ENCODE results near the gene CLBA1.

CLBA1 gene

GRCh38 chr14:104996483-104996882 is 10.9 kb downstream of the CLBA1 start:
- no peak for FAIRE-seq

GRCh38 chr14:104998801-104999200 is 13.2 kb downstream of the CLBA1 start:
- DNase-seq (ENCODE audit: insufficient read length, low spot score) (no peak), FAIRE-seq (no peak)

More at GRCh38 chr14:104996483-104996882, 10.9 kb downstream of the CLBA1 start:
- no peak for DNase-seq (ENCODE audit: insufficient read length, low spot score)

DNA sequence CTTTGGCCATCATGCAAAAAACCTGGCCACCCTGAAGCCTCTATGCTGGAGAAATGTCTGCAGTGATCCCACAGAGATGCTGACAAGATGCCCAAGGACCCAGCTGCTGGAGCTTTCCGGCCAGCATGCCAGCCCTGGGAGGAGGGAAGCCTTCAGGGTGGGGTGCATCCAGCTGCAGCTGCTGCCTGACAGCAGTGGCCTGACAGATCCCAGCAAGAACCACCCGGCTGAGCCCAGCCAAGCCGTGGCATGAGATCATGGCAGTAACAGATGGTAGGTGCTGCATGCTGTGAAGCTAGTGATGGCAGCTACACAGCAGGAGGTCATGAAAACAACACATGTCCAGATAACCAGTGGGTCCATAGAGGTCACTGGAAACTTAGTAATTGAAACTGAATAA is 13.8 kb downstream of the CLBA1 start:
- FAIRE-seq: no peak

DNA sequence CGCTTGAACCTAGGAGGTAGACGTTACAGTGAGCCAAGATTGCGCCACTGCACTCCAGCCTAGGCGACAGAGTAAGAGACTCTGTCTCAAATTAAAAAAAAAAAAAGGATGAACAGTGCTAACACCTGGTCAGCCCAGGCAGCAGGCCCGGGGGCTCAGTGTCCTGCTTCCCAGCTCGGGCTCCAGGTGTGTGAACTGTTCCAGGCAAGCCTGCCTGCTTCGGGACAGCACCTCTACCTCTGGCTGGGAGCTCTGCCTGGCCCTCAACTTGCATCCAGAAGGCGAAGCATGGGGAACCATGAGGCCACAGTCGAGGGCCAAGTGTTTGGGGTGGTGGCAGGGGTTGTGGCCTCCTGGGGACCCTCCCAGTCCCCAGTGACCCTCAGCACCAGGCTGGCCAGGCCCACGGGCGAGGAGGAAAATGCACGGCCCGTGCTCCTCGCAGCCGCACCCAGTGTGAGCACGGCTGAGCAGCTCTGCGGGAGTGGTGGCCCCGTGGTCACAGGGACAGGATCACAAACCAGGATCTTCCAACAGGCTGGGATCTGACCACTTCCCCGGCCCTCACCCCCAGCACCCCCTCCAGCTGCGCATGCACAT is 19.8 kb downstream of the CLBA1 start:
- no peak for DNase-seq (ENCODE audit: insufficient read length, low spot score)
- no peak for FAIRE-seq

More for the DNA sequence above, 13.8 kb downstream of the CLBA1 start:
- no peak for DNase-seq (ENCODE audit: insufficient read length, low spot score)

- no peak for FAIRE-seq
Observed at GRCh38 chr14:105005929-105006830, 20.6 kb downstream of the CLBA1 start.

DNA sequence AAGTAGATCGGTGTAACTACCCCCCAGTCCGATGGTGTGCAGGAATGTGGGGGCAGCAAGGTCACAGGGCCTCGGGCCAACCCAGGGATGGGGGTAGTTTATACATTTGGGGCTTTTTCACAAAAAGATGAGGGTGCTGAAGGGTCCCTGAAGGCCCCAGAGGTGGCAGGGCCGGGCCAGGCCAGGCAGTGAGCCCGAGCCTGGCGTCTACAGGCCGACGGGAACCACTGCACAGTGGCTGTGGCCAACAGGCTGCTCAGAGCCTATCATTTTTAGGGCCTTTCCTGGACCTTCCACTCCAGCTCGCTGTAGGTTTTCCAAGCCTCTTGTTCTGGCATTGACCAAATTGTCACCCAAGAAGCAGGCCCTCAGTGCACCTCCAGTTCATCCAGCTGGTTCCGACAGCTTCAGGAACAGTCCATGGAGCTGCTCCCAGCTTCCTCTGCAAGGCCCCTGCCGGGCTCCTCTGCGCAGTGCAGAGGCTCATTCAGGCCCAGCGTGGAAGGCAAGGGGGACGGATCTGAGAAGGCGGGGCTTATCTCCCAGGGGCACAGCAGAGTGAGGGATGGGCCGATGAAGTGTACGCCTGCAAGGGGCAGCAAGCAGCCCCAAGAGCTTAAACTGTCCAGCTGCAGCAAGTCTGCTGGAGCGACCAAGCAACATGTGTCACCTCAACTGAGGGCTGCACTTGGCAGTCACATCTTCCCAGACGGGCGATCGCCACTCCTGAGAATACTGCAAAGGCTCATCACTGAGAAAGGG is 21.4 kb downstream of the CLBA1 start:
- FAIRE-seq (no peak), DNase-seq (ENCODE audit: insufficient read length, low spot score) (no peak)

More at GRCh38 chr14:105005929-105006830, 20.6 kb downstream of the CLBA1 start:
- DNase-seq (ENCODE audit: insufficient read length, low spot score): no peak

- no peak for DNase-seq (ENCODE audit: insufficient read length, low spot score)
Observed at GRCh38 chr14:105007593-105008264, 22.1 kb downstream of the CLBA1 start.

DNA sequence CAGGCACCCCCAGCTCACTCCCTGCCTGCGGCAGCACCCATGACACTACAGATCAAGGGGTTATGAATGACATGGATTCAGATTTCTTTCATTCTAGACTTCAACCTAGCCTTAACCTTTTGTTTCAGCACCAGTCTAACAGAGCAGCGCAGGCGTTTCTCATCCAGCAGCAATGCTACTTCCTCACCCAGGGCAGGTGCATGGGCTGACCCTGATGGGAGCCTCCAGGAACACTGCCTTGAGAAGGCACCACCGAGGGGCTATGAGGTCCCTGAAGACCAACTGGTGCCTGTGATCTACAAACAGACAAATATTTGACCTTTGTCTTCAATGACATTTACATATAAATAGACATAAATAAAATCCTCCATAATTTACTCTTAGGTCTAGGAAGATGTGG is 24.5 kb downstream of the CLBA1 start:
- FAIRE-seq (no peak), DNase-seq (ENCODE audit: insufficient read length, low spot score) (no peak)

More at GRCh38 chr14:105007593-105008264, 22.1 kb downstream of the CLBA1 start:
- no peak for FAIRE-seq

GRCh38 chr14:105010891-105011291 is 25.3 kb downstream of the CLBA1 start:
- DNase-seq (ENCODE audit: insufficient read length, low spot score): no peak
- FAIRE-seq: no peak

GRCh38 chr14:105011312-105011990 is 25.9 kb downstream of the CLBA1 start:
- FAIRE-seq (no peak), DNase-seq (ENCODE audit: insufficient read length, low spot score) (no peak)

DNA sequence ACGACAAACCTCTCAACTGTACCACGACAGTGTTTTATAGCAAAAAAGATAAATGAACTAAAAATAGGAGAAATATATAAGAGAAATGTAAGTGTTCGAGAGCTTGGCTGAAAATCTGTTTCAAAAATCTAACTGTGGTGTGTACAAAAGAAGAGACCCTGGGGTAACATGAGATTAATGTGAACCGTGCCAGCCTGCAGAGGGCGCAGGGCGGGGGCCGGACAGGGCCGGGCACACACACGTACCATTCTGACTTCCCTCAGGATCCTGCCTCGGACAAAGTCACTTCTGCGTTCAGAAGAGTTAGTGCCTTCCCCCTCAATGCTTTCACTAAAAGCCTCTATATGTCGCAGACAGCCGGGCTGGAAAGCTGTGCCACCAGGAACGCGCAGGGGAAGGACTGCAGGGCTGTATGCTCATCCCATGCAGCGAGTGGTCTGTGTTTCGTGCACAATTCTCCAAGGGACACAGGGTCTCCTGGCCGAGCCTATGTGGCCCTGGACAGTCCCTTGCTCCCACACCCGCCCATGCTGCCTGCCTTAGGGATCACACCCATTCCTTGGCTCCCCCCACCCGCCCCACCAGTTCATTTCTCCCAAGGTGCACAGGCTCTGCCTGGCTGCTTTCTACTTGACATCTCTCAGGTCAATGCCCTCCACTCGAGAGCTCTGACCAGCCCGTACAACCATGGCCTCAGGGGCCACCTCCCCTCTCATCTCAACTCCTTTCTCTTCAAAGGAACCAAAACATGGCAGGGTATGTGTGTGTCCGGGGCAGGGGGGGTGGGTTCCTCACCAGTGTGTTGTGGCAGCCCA is 26.8 kb downstream of the CLBA1 start:
- DNase-seq (ENCODE audit: insufficient read length, low spot score) (no peak), FAIRE-seq (no peak)

DNA sequence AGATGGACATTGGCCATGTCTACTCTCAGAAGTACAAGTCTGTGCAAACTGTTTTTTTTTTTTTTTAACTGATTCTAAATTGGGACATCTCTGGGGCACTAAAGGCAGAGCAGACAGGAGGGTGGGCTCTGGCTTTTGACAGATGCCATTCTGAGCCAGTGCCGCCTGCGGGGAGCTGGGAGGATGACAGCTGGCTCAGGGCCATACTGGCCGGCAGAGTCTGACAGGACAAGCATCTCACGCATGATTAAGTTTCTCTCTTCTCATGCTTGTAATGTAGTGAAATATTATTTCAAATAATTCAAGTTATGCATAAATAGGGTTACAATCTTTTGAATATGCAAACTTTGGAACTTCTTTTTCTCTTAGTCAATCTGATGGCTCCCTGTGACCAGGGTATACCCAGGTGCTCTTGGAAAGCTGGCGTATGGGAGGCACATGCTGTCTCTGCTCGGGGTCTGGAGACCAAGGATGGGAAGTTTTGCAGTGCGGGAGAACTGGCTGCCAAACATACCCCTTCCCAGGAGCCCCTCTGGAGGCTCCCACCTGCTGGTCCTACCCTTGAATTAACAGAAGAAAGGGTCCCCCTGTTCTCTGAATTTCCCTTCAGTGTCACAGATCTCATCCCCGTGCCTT is 27.7 kb downstream of the CLBA1 start:
- FAIRE-seq: no peak
- DNase-seq (ENCODE audit: insufficient read length, low spot score): no peak

GRCh38 chr14:105014032-105014431 is 28.4 kb downstream of the CLBA1 start:
- FAIRE-seq (no peak), DNase-seq (ENCODE audit: insufficient read length, low spot score) (no peak)

DNA sequence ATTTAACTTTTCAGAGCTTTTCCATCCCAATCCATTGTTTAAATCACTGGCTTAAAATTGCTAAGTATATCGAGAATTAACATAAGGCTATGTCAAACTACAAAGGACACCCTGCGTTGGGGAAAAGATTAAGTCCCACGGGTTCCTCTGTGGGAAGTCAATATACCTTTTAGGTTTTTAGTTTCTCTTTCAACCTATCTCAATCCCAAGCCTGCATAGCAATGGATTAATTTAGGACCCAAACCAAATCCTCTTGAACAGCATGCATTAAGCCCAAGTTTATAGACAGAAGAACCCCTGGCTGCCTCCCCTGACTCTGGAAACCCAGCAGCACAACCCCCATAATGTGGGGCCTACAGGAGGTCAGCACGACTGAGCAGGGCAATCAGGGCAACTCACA is 29.0 kb downstream of the CLBA1 start:
- DNase-seq (ENCODE audit: insufficient read length, low spot score): no peak
- FAIRE-seq: no peak

DNA sequence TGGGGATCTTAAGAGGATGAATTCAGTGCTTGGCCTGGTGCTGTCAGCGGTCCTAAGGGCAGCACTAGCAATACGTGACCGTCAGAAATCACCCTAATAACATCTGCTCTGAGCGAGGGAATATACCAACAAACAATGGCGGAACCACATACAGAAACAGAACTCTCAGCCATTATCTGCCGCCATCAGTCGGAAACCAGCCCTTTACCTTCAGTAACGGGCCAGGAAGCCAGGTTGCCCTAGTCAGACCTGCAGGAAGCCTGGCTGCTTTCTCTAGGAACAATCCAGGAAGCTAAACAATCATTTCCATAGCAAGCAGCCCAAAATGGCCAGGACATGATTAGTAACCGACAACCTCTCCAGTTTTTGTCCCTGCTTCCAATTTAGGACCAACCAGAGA is 29.7 kb downstream of the CLBA1 start:
- FAIRE-seq (no peak), DNase-seq (ENCODE audit: insufficient read length, low spot score) (no peak)

DNA sequence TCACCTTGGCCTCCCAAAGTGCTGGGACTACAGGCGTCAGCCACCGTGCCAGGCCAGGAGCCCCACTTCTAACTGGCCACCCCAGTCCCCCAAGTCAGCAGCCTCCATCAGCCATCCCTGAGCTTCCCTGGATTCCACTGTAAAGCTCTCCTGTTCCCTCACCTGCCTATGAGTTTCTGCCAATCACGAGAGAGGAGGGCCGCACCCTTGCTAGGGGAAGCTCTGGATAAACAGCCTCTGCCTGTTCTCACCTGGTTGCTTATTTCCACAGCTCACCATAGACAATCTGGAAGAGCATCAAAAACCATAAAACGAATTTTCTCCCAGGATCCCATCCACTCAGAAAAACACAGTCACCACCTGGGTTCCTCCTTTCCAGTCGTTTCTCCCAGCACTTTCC is 30.3 kb downstream of the CLBA1 start:
- DNase-seq (ENCODE audit: insufficient read length, low spot score): no peak
- FAIRE-seq: no peak

DNA sequence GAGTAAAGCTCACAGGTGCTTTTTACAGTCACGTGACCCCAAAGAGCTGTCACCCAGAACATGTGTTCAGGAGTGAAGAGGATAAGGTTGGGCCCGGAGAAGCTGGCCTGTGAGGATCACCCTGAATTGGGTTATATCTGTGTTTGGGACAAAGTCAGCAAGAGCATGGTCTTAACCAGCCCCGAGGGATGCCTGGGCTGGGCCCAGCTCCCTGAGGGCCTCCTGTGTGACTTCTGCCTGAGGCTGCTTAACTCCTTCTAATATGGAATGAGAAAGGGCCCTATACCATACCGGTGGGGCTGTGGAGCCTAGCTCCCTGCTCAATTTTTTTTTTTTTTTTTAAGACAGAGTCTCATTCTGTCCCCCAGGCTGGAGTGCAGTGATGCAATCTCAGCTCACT is 32.8 kb downstream of the CLBA1 start:
- DNase-seq (ENCODE audit: insufficient read length, low spot score) (no peak), FAIRE-seq (no peak)

DNA sequence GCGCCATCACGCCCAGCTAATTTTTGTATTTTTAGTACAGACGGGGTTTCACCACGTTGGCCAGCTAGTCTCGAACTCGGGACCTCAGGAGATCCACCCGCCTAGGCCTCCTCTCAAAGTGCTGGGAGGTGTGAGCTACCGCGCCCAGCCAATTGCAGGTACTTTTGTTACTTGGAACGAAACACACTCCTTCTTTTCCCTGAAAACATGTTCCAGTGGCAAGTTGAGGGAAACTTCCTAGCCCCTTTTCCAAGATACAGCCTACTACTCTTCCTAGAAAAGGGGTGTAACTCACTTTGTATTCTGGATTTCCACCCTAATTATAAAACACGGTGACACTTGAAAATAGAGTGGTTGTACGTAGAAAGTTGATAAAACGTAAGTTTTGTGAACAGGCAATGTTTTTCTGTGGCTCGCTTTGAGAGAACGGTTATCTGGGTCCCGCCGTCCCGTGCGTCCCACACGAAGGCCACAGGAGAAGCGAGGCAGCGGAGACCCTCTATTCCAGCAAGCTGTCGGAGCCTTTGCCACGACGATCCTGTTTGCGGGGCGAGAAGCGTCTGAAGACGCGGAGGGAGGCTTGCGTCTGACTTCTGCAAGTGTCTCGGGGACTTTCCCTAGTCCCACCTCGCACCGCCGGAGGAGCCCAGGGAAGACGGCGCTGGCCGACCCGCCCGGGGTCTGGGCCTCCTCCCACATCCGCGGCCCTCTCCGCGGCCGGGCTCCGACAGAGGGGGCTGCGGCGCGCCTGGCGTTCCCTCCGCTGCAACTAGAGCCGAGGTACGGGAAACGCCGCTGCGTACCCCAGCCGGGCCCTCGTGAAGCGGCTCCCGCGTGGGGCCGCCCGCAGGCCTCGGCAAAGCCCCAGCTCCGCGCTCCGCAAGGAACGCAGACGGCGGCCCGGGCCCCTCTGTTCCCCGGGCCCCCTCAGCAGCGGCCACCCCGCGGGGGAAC is 34.5 kb downstream of the CLBA1 start:
- FAIRE-seq: no peak
- no peak for DNase-seq (ENCODE audit: insufficient read length, low spot score)

Data from GM19239 (cell line).